ENCODE results near the gene PTPRJ. TPM values are rescaled to one million over a fixed set of nuclear protein-coding genes. Genes with fewer than 3 reads are reported as not detected.

Gene PTPRJ
- total and polyA plus RNA-seq, 2 donors (not counting 1 experiment from before 2014, with no cell fraction given) = 11.2 to 20.0 TPM

DNA sequence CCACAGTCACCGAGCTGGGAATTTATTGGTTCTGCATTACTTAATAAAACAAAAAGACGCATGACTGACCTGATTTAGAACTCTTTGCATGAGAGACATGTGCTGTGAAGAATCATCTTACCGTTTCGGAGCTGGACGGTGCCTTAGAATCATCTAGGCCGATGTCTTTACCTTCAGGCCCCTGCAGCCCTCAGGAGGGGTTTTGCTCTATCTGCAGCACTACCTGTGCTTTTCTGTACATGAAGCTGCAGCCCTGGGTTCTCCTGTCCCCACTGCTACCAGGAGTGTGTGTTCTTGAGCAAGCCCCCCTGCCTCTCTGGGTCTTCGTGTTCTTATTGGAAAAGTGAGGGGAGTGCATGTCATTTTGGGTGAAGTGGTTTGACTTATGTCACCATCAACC, 142.3 kb downstream of the PTPRJ start:
- ChIA-PET CTCF (no interaction called here), POLR2A (no interaction called here)
- Histone ChIP-seq H3K36me3 (replicated peaks in 1 of 2; ENCODE audit: control extremely low read depth in 1 of 2, control insufficient read depth in 1 of 2, extremely low read depth in 1 of 2, insufficient read depth in 2 of 2, low read length in 1 of 2) (peaks cover 6 to 55% of the 10 kb centered on the region in 2 experiments), H3K9ac (ENCODE audit: low read length) (no peak overlapping the region), H3K4me2 (replicated peaks; ENCODE audit: low read depth, low read length, poor library complexity, severe bottlenecking) (no peak overlapping the region), H3K27me3 (replicated peaks in 1 of 4; ENCODE audit: control extremely low read depth in 1 of 4, control insufficient read depth in 3 of 4, insufficient read depth in 4 of 4, low read length in 3 of 4) (no peaks in the 10 kb centered on the region), H3K4me1 (ENCODE audit: control insufficient read depth in 2 of 2, insufficient read depth in 2 of 2, low read length in 2 of 2) (peaks cover 11 to 19% of the 10 kb centered on the region in 2 donors), H3K4me3 (ENCODE audit: control extremely low read depth in 1 of 5, extremely low read depth in 1 of 5, insufficient read depth in 1 of 5, low read depth in 2 of 5, low read length in 4 of 5) (no peak overlapping the region), H3K9me3 (ENCODE audit: control extremely low read depth in 1 of 3, control insufficient read depth in 2 of 3, insufficient read depth in 1 of 3, low read length in 2 of 3) (no peaks in the 10 kb centered on the region), H2AFZ (ENCODE audit: insufficient read depth, low read depth, low read length, poor library complexity, severe bottlenecking) (no peak overlapping the region), H3K27ac (ENCODE audit: low read length in 2 of 2) (no peak overlapping the region), H4K20me1 (ENCODE audit: control insufficient read depth, insufficient read depth, low read length, poor library complexity, severe bottlenecking) (no peaks in the 10 kb centered on the region), H3K79me2 (ENCODE audit: control insufficient read depth, insufficient read depth, low read length) (no peaks in the 10 kb centered on the region)
- no peak overlapping the region for H3K27ac Mint-ChIP-seq
- H3K4me1 Mint-ChIP-seq = peaks cover 16% of the 10 kb centered on the region
- 96% methylated on average over 7 of the region's 7 CpGs for WGBS (ENCODE audit: insufficient coverage)
- no peaks in the 10 kb centered on the region for H3K9me3 Mint-ChIP-seq (ENCODE audit: insufficient read depth)
- H3K4me3 Mint-ChIP-seq = no peak overlapping the region
- no peaks in the 10 kb centered on the region for H3K27me3 Mint-ChIP-seq
- no peak for ATAC-seq (ENCODE audit: low read depth)
- no peak for DNase-seq
- no peak for TF ChIP-seq EZH2 (IDR thresholded peaks at IDR 0.05; ENCODE audit: borderline replicate concordance, insufficient read depth, low read depth, low read length, poor library complexity, severe bottlenecking)
- TF ChIP-seq, protein P1, sequence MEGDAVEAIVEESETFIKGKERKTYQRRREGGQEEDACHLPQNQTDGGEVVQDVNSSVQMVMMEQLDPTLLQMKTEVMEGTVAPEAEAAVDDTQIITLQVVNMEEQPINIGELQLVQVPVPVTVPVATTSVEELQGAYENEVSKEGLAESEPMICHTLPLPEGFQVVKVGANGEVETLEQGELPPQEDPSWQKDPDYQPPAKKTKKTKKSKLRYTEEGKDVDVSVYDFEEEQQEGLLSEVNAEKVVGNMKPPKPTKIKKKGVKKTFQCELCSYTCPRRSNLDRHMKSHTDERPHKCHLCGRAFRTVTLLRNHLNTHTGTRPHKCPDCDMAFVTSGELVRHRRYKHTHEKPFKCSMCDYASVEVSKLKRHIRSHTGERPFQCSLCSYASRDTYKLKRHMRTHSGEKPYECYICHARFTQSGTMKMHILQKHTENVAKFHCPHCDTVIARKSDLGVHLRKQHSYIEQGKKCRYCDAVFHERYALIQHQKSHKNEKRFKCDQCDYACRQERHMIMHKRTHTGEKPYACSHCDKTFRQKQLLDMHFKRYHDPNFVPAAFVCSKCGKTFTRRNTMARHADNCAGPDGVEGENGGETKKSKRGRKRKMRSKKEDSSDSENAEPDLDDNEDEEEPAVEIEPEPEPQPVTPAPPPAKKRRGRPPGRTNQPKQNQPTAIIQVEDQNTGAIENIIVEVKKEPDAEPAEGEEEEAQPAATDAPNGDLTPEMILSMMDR (IDR thresholded peaks at IDR 0.05) = no peak
- intact Hi-C loops (cut with micrococcal nuclease) = no loop called here

DNA sequence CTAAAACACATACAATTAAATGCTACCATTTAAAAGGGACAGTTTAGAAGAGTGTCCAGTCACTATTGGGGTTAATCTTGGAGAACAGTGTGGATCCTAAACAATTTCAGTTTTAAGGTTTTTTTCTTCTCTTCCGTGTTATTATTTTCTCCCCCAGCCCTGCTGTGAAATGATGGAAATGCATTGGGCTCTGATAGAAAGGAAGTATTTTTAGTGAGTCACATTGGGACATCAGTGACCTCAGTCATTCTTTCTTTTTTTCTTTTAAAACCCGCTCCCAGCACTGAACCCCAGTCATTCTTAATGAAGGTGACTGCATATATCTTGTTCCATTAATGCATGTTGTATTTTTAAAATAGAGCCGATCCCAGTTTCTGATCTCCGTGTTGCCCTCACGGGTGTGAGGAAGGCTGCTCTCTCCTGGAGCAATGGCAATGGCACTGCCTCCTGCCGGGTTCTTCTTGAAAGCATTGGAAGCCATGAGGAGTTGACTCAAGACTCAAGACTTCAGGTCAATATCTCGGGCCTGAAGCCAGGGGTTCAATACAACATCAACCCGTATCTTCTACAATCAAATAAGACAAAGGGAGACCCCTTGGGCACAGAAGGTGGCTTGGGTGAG, 143.0 kb downstream of the PTPRJ start:
- H3K4me3 Mint-ChIP-seq = no peak overlapping the region
- Histone ChIP-seq H3K4me1 (ENCODE audit: control insufficient read depth in 2 of 2, insufficient read depth in 2 of 2, low read length in 2 of 2) (peaks cover 11 to 20% of the 10 kb centered on the region in 2 donors), H3K4me3 (ENCODE audit: control extremely low read depth in 1 of 5, extremely low read depth in 1 of 5, insufficient read depth in 1 of 5, low read depth in 2 of 5, low read length in 4 of 5) (no peak overlapping the region), H3K36me3 (replicated peaks in 1 of 2; ENCODE audit: control extremely low read depth in 1 of 2, control insufficient read depth in 1 of 2, extremely low read depth in 1 of 2, insufficient read depth in 2 of 2, low read length in 1 of 2) (peaks cover 9 to 60% of the 10 kb centered on the region in 2 experiments), H4K20me1 (ENCODE audit: control insufficient read depth, insufficient read depth, low read length, poor library complexity, severe bottlenecking) (no peaks in the 10 kb centered on the region), H3K9me3 (ENCODE audit: control extremely low read depth in 1 of 3, control insufficient read depth in 2 of 3, insufficient read depth in 1 of 3, low read length in 2 of 3) (no peaks in the 10 kb centered on the region), H3K9ac (ENCODE audit: low read length) (no peak overlapping the region), H2AFZ (ENCODE audit: insufficient read depth, low read depth, low read length, poor library complexity, severe bottlenecking) (no peak overlapping the region), H3K79me2 (ENCODE audit: control insufficient read depth, insufficient read depth, low read length) (no peaks in the 10 kb centered on the region), H3K27ac (ENCODE audit: low read length in 2 of 2) (no peak overlapping the region), H3K27me3 (replicated peaks in 1 of 4; ENCODE audit: control extremely low read depth in 1 of 4, control insufficient read depth in 3 of 4, insufficient read depth in 4 of 4, low read length in 3 of 4) (no peaks in the 10 kb centered on the region), H3K4me2 (replicated peaks; ENCODE audit: low read depth, low read length, poor library complexity, severe bottlenecking) (no peak overlapping the region)
- H3K27ac Mint-ChIP-seq = no peak overlapping the region
- ChIA-PET POLR2A (no interaction called here), CTCF (interaction anchor here (1.1 kb wide), 1 partner anchor 189 kb away, joined by 5 read pairs; no protein-coding TSS in a partner anchor)
- TF ChIP-seq, protein P1 (IDR thresholded peaks at IDR 0.05) = no peak
- TF ChIP-seq EZH2 (IDR thresholded peaks at IDR 0.05; ENCODE audit: borderline replicate concordance, insufficient read depth, low read depth, low read length, poor library complexity, severe bottlenecking) = no peak
- peaks cover 19% of the 10 kb centered on the region for H3K4me1 Mint-ChIP-seq
- no peaks in the 10 kb centered on the region for H3K9me3 Mint-ChIP-seq (ENCODE audit: insufficient read depth)
- DNase-seq = no peak
- 95% methylated on average over 4 of the region's 8 CpGs for WGBS (ENCODE audit: insufficient coverage)
- intact Hi-C loops (cut with micrococcal nuclease) = no loop called here
- no peak for ATAC-seq (ENCODE audit: low read depth)
- no peaks in the 10 kb centered on the region for H3K27me3 Mint-ChIP-seq
